HG03095 (cell line): Measurements from ENCODE around the gene SBNO2.

Experiments
- ATAC-seq: cut with Tn5 transposase; IDR thresholded peaks from one replicate; pipeline ENCODE4 v1.9.1; 2021; ENCODE audit warnings: moderate library complexity; ENCODE audit not compliant: unreplicated experiment

The SBNO2 gene, protein sequence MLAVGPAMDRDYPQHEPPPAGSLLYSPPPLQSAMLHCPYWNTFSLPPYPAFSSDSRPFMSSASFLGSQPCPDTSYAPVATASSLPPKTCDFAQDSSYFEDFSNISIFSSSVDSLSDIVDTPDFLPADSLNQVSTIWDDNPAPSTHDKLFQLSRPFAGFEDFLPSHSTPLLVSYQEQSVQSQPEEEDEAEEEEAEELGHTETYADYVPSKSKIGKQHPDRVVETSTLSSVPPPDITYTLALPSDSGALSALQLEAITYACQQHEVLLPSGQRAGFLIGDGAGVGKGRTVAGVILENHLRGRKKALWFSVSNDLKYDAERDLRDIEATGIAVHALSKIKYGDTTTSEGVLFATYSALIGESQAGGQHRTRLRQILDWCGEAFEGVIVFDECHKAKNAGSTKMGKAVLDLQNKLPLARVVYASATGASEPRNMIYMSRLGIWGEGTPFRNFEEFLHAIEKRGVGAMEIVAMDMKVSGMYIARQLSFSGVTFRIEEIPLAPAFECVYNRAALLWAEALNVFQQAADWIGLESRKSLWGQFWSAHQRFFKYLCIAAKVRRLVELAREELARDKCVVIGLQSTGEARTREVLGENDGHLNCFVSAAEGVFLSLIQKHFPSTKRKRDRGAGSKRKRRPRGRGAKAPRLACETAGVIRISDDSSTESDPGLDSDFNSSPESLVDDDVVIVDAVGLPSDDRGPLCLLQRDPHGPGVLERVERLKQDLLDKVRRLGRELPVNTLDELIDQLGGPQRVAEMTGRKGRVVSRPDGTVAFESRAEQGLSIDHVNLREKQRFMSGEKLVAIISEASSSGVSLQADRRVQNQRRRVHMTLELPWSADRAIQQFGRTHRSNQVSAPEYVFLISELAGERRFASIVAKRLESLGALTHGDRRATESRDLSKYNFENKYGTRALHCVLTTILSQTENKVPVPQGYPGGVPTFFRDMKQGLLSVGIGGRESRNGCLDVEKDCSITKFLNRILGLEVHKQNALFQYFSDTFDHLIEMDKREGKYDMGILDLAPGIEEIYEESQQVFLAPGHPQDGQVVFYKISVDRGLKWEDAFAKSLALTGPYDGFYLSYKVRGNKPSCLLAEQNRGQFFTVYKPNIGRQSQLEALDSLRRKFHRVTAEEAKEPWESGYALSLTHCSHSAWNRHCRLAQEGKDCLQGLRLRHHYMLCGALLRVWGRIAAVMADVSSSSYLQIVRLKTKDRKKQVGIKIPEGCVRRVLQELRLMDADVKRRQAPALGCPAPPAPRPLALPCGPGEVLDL (N-terminal part only)

GRCh38 chr19:1173845-1174809 lies at the start of gene SBNO2:
Gene SBNO2, minus strand, starts transcription at chr19:1174268. Its CDS starts 19,992 bp downstream, at chr19:1154276.
- ATAC-seq: peak; percentile 57

- no peak for ATAC-seq
Observed at GRCh38 chr19:1223018-1223855, 49.2 kb upstream of the SBNO2 start.

GRCh38 chr19:1222394-1222793 lies 48.3 kb upstream of the SBNO2 start:
- ATAC-seq: no peak

DNA sequence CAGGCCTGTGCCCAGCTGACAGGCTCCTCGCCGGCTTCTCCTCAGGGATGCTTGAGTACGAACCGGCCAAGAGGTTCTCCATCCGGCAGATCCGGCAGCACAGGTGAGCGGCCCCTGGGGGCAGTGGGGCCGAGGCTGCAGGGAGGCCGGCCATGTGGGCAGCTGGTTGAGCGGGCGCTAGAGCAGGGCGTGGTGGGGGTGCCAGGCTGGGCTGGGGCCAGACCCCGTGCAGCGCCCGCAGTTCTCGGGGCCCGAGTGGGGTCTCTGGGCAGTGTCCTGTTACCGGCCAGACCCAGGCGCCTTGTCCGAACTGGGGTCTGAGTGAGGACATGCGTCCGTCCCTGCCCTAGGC lies 47.8 kb upstream of the SBNO2 start:
- no peak for ATAC-seq

GRCh38 chr19:1220976-1221903 lies 47.2 kb upstream of the SBNO2 start:
- ATAC-seq: no peak

- ATAC-seq: no peak
Observed at GRCh38 chr19:1220477-1220930, 46.4 kb upstream of the SBNO2 start.

GRCh38 chr19:1219786-1220476 lies 45.9 kb upstream of the SBNO2 start:
- no peak for ATAC-seq

DNA sequence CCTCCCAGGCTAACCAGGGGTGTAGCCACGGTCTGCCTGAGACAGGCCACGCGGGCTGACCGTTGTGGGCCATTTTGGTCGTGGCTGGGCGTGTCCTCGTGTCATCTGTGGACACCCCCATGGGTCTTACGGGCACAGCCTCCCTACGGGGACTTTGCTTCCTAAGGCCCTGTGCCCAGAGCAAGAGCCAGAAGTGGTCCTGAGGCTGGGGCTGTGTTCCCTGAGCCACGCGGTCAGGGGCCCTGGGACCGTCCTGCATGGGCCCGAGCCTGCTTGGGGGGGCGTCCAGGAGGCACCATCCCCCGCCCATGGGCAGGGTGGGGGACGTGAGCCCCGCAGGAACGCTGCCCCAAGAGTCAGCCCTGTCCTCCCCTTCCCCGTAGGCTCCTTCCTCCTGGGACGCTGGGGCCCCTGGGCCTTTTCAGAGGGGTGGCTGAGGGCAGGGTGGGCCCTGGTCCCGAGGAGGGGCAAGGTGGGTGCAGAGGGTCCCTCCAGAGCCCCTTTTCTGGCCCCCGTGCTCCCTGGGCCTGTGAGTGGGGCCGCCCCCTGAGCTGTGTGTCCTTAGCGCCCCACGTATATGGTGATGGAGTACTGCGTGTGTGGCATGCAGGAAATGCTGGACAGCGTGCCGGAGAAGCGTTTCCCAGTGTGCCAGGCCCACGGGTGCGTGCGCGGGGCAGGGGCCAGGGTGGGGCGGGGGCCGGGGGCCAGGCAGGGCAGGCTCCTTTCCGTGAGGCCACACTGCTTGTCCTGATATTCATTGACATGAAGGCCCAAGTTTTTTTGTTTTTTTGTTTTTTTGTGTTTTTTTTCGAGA lies 44.9 kb upstream of the SBNO2 start:
- ATAC-seq: no peak

DNA sequence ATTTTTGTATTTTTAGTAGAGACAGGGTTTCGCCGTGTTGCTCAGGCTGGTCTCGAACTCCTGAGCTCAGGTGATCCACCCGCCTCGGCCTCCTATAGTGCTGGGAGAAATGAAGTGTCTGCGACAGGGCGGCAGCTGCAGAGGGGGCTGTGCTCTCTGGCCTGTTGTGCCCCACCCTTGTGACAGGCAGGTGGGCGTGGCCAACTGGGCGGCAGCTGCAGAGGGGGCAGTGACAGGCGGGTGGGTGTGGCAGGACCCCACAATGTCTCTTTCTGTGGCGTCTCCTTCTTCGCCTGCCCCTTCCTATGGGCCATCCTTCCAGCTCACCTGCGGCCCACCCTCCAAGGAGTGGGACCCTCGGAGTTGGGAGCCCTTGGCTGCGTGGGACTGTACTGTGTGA lies 43.3 kb upstream of the SBNO2 start:
- no peak for ATAC-seq

- ATAC-seq: no peak
Observed at GRCh38 chr19:1216756-1217155, 42.7 kb upstream of the SBNO2 start.

GRCh38 chr19:1214862-1215731 lies 41.0 kb upstream of the SBNO2 start:
- ATAC-seq: no peak

DNA sequence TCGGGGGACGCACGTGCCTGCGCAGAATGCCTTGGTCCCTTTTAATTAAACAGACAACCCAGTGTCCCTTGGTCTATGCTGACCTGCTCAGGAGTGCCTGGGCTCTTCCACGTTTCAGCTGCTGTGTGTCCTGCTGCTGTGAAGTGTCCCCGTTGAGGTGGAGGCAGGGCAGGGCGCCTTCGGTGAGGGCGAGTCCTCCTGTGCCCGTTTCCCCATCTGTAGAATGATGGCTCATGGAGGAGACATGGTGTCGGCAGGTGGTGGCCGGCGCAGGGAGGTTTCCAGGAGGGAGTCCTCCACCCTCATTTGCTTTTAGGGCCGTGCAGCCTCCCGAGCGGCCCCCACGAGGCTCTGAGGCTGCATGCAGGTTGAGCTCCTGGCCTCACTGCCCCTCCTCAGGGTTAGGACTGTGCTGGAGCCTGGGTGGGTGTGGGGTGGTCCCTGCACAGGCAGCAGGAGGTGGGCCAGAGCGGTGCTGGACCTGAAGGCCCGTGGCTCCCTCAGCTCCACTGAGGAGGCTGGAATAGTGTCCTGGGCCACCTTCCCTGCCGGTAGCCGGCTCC lies 40.3 kb upstream of the SBNO2 start:
- ATAC-seq: no peak

DNA sequence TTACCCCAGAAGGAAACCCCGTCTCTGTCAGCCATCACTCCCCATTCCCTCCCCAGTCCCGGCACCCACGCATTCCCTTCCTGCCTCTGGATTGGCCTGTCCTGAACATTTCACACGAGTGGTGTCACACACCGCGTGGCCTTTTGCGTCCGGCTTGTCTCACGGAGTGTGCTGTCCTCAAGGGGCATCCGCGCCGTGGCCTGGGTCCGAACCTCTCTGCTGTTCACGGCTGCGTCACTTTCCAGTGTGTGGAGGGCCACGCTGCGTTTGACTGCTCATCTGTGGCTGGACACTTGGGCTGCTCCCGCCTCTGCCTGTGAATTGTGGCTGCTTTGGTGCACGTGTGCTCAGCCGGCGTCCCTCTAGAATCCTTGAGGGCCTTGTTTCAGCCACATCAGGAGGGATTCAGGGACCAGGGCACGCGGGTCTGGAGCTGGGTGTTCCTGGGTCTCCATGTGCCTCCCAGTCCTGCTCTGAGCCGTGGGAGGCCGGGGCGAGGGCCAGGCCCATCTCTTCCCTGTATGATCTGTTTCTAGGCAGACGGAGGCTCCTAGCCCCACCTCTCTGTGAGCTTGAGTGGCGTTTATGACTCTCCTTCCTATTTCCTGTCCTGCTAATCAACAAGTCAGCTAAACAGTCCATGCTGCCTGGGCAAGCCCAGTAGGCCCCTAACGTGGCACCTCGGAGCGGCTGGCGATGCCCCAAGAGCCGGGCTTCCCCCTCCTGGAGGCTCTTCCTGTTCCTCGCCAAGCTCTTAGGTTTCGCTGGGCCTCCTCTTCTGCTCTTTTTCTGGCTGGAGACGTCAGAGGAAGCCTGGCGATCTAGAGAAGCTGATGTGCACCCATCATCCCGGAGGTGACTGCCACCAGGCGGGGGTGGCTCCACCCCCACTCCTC lies 39.6 kb upstream of the SBNO2 start:
- no peak for ATAC-seq

GRCh38 chr19:1211494-1212234 lies 37.6 kb upstream of the SBNO2 start:
- ATAC-seq: no peak
